ENCODE measurements around the gene NTSR2.

Gene NTSR2

DNA sequence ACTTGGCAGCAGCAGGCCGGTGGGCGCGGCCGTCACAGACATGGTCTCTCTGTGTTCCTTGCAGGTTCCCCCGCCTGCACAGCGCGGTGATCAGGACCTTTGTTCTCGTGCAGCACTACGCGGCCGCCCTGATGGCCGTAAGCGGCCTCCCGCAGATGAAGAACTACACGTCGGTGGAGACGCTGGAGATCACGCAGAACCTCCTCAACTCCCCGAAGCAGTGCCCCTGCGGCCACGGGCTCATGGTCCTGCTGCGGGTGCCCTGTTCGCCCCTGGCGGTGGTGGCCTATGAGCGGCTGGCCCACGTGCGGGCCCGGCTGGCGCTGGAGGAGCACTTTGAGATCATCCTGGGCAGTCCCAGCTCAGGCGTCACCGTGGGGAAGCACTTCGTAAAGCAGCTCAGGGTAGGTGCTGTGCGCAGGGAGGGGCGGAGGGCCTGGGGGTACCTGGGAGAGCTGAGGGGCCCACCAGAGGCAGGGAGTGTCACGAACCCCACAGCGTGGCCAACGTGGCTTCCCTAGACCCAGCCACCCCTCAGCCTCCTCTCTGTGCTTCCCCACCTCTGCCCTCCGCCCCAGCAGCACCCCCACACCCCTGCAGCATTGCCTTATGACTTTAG is 59.3 kb downstream of the NTSR2 start:
- Histone ChIP-seq H3K4me2 (no peak overlapping the region), H3K4me1 (no peaks in the 10 kb centered on the region), H3K27ac (no peak overlapping the region), H3K9me3 (no peaks in the 10 kb centered on the region), H3K4me3 (no peak overlapping the region), H3K27me3 (no peaks in the 10 kb centered on the region), H3K9ac (no peak overlapping the region), H4K20me1 (no peaks in the 10 kb centered on the region), H3K36me3 (0 out of 2 replicates have a peak, but pooled peaks cover 5% of the 10 kb centered on the region)
- no peak for TF ChIP-seq Cebpa-rat (IDR thresholded peaks at IDR 0.05)

Data from BLaER1 (cell line).